Activated T-cell treated with anti-CD3 and anti-CD28 coated beads for 24 hours (primary cell): ENCODE measurements around the gene PLEKHD1.

Experiments
- DNase-seq: peaks from one replicate; pipeline ENCODE4 v3.0.0-alpha.2; 2020; ENCODE audit warnings: low read depth

Gene PLEKHD1

DNA sequence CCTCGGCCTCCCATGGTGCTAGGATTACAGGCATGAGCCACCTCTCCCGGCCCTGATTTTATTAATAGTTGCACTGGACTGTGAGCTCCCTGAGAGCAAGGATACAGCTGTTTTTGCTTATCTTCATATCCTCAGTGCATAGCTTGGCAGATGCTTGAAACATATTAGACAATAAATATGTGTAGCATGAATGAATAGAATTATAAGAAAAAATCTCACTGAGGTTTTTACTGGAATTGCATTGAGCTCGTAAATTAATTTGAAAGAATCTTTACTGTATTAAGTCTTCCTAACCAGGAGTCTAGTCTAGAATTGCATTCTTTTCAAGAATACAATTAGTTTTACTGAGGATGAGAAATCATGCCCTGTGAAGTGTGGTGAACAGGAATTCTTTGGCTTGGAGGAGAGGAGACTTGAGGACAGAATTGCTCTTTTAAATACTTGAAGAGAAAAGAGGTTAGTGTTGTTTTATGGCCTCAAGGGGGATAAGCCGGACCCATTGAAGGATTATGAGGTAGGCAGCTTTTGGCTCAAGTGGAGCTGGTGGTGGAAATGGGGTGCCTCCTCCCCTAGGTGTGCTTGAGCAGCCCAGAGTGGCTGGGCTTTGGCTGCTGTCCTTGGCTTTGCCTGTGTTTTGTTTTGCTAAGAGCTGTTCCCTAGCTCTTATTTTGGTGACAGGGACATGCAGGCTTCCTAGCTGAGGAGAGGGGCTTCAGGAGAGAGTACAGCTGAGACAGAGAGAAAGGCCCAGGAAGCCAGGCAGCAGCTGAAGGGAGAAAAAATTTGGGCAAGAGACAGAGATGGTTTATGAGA, 34.0 kb downstream of the PLEKHD1 start:
- no peak for DNase-seq

DNA sequence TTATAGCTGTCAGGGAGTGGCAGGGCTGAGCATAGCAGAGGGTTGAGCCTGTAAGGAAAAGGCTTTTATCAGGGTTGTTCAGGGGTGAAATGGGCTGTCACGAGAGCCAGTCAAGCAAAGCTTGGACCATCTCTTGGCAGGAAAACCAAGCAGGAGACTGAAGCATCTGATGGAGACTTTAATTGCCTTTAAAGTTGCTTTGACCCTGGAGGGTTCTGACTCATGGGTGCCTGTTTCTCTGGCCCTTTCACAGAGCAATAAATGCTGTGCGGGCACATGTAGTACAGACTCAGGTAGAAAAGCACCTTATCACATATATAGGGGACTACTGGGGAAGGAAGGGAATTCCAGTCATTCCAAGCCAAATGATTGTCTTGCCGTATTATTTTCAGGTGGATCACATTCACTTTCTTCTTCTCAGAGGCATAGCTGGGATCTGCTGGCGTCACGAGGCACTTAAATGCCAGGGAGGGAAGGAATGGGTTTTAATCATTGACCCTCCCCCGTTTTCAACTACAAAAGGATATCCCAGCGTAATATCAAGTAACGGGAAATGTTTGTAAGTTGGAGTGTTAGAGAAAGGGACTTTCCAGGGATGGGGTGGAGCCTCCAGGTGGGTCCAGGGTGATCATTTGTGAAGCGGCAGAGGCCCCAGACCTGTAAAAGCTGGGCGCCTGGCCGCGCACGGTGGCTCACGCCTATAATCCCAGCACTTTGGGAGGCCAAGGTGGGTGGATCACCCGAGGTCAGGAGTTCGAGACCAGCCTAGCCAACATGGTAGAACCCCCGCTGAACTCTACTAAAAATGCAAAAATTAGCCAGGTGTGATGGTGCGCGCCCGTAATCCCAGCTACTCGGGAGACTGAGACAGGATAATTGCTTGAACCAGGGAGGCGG, 34.9 kb downstream of the PLEKHD1 start:
- no peak for DNase-seq

DNA sequence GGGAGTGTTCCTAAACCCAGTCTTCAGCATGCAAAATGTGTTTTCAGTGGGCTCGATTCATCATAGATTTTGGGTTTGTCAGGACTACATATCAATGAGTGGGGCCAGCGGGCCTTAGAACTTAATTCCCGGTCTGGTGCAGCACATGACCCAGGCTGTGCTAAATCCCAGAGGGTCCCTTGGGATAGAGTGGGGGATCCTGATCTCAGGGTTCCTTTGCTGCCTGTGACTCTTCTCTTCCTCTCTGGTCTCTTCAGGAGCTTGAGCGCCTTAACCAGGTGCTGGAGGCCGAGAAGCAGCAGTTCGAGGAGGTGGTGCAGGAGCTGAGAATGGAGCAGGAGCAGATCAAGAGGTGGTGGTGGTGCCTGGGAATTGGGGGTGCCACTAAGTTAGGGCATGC, 37.5 kb downstream of the PLEKHD1 start:
- no peak for DNase-seq

DNA sequence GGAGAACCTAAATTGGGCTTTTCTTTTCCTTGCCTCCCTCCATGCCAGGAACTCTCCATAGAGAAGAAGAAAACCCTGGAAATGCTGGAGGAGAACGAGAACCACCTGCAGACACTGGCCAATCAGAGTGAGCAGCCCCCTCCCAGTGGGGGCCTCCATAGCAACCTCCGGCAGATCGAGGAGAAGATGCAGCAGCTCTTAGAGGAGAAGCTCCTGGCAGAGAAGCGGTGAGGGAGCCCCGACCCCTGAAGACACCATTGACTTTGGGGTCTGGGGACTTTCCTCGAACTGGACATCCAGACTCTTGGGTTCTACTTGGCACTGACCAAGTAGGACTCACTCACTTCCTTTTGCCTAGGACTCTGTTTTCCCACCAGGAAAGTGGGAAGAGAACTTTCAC, 41.4 kb downstream of the PLEKHD1 start:
- DNase-seq, result no peak

DNA sequence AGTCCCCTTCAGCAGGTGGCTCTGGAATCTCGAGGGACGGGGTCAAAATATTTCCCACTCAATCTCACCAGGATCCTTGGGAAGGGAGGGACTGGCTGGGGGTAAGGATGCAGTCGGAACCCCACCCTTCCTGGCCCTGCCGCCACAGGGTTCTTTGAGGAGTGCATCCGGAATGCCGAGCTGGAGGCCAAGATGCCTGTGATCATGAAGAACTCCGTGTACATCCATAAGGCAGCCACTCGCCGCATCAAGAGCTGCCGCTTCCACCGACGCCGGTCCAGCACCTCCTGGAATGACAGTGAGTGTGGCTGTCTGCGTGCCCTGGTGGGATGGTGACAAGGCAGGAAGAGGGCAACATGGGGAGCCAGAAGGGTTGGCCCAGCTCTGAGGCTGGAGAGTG, 43.1 kb downstream of the PLEKHD1 start:
- DNase-seq, result no peak

DNA sequence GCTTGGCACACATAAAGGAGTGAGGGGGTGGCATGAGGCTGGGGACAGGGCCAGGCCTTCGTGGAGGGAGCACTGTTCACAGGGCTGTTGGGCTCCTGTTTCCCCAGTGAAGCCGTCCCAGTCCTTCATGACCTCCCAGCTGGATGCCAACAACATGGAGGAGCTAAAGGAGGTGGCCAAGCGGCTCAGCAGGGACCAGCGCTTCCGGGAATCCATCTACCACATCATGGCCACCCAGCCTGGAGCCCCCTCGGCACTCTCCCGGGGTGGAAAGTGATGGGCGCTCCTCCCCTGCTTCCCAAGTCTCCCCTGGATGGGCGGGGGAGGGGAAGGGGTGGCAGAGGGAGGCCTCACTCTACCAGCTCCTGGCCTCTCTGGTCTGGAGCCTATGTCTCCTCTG, 43.6 kb downstream of the PLEKHD1 start:
- DNase-seq, result no peak

GRCh38 chr14:69528930-69529329, 44.4 kb downstream of the PLEKHD1 start:
- no peak for DNase-seq

DNA sequence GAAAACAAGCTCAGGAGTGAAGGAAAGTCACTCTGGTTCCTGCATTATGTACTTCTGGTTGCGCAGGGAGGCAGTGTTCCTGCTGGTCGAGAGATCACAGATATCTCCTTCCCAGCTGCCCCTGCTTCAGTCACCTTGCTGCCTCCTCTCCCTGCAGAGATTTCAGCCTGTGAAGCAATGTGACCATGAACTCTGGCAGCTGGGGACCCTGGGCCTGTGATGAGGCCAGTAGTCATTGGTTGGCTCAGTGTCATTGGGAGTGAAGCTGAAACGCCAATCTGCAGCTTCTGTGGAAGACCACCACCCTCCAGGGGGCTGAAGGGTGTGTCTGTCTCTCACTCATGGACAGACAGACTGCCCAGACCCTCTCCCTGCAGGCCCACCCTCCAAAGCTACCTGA, 45.0 kb downstream of the PLEKHD1 start:
- DNase-seq, result no peak

DNA sequence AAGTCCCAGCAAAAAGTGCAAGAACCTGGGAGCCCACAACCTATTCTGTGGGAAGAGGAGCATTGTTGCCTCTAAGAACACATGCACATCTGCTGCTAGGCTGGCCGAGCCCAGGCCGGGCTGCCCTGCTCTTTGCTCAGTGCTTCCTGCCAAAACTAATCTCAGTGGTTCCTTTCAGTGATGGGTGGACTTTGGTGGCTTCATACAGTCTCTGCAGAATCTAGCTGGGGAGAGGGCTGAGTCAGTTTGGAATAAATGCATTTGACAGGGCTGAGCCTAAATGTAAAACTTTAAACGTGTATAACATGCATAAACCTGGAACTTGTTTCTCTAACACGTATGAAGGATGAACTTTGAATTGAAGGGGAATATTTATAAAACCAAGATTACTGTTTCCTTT, 45.6 kb downstream of the PLEKHD1 start:
- no peak for DNase-seq

DNA sequence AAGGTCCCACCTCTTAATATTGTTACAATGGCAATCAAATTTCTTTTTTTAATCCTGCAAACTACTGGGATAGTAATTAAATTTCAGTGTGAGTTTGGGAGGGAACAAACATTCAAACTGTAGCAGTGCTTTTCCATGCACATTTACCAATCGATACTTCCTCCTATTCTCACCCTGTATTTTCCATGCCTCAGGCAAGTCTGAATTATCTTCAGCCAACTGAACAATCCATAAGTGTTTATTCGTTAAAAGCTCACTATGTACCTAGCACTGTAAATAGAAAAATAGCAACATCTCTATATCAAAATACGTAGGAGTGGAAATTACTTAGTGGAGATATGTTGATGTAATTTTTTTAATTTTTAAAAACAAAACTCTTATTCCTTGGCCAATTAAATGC, 46.6 kb downstream of the PLEKHD1 start:
- no peak for DNase-seq

- DNase-seq, result no peak
Measured at GRCh38 chr14:69532561-69533340, 48.2 kb downstream of the PLEKHD1 start.

DNA sequence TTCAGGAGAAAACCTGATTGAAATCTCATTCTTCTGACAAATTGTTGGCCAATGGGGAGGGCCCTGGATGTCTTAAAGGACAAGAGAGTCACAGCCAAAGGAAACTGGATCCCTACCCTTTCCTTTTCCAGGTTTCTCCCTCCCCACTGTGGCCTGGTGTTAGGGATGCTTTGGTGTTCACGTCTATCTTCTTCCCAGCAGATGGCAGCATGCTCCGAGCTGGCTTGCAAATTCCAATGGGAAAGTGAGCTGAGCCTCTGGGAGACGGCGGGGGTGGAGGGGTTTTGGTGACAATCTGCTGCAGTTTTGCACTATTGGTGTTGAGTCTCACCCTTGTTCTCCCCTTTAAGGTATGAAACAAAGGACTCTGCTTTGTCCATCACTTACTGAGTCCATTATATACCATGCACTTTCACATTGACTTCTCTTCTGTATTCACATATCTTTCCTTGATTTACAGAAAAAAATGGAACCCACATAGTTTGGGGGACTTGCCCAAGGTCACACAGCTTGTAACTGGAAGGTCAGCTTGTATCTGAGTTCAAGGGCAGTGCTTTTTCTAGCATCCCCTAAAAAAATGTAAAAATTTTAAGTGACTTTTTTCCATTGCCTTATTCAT, 50.8 kb downstream of the PLEKHD1 start:
- no peak for DNase-seq

GRCh38 chr14:69536971-69537370, 52.4 kb downstream of the PLEKHD1 start:
- DNase-seq, result no peak

- DNase-seq, result no peak
Measured at GRCh38 chr14:69537900-69538299, 53.4 kb downstream of the PLEKHD1 start.

DNA sequence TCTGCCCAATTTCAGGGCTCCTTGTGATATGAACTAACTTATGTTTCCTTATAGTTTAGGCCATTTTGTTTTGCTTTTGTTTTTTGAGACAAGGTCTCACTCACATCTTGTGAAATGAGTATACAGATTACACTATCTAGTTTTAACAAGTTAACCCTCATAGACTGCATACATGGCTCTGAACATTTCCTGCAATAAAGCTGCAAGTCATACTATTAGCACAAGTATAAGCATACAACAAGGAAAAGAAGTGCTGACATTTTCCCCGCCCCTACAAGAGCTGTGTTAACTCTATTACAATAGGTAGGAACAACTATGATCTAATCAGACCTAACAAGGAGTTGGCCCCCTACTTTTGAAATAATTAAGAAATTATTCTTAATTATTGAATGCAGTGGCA, 54.2 kb downstream of the PLEKHD1 start:
- no peak for DNase-seq

DNA sequence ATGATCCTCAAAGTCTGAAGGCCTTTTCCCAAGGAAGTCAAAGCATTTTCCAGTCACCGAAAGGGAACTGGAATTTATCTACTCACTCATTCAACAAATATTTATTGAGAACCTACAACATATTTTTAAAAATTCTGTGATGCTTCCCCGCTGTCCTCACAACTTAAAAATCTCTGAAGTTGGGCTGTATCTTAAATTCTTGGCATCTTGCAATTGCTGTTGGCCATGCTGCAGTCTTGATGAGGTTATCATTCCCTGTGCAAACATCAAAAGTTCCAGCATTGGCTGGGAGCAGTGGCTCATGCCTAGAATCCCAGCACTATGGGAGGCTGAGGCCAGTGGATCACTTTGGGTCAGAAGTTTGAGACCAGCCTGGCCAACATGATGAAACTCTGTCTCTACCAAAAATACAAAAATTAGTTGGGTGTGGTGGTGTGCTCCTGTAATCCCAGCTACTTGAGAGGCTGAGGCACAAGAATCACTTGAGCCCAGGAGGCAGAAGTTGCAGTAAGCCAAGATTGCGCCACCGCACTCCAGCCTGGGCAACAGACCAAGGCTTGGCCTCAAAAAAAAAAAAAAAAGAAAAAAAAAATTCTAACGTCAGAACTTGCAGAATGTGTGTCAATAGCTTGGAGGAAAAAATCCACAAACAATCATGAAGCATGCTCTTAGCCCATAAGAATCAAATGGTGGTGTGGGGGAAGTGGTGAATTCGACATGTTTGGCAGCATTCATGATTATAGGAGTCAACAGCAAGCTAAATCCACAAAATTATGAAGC, 55.3 kb downstream of the PLEKHD1 start:
- DNase-seq, result no peak

DNA sequence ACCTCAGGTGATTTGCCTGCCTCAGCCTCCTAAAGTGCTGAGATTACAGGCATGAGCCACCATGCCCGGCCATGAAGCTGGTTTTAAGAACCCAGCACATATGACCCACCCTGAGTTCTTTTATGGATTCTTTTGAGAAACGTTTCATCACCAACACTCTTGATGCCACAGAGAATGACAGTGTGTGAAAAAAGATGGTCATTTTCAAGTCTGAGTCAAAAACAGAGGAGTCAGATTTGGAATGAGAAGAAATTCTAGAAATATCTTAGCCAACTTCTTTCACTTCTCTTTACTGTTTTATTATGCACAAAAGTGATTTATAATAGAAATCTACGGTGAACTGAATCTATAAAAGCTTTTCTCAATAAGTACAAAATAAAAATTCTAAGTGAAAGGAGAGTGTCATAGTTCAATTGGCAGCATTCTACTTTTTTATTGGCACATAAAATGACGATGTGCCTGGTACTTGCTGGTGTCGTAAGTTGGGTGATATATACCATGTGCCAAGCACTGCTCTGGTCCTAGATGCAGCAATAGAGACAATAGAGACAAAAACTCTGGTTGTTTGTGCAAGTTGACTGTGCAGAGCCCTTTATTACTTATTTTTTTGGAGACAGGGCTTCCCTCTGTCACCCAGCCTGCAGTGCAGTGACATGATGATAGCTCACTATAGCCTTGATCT, 56.3 kb downstream of the PLEKHD1 start:
- DNase-seq, result no peak

- no peak for DNase-seq
Measured at GRCh38 chr14:69542311-69542710, 57.8 kb downstream of the PLEKHD1 start.

DNA sequence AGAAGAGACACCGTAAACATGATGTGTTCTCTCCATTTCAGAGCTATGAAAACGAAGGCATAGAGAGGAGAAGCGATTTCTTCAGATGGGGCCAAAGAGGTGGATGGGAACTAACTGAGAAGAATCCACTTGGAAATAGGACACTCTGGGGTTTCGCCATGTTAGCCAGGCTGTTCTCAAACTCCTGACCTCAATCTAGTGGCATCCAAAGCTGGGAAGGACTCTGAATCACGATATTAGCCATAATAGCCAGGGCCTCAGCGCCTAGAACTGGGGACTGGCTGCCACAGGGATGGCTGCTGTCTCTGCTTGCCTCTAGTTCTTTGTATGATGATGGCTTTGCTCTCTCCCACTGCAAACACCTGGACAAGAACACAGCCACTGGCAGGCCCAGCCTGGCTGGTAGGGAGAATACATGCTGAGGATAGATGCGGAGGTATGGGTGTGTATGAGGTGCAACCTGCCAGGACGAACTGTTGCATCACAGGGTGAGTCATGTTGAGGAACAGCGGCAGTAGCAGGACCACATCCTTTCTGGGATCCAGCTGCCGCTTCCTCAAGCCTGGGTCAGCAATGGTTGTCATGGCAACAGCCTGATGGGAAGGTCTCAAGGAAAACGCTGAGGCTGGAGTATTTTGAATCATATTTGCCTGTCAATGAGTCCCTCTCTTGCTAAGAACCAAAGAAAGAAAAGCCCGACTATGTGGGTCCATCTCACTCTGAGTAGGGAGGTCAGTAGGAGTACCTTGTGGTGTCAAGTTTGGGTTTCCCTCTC, 59.0 kb downstream of the PLEKHD1 start:
- no peak for DNase-seq
